HepG2 (cell line): ENCODE data around the gene NECTIN2.

Experiments
- MZF1 ChIP-seq: sonication (generic); formaldehyde crosslinking; IDR thresholded peaks from 2 replicates; pipeline ENCODE4 v1.8.1; 2023; ENCODE audit warnings: mild to moderate bottlenecking, missing genetic modification reagents, borderline replicate concordance
- NFE2L1 ChIP-seq: sonication (generic); formaldehyde crosslinking; IDR thresholded peaks from 2 replicates; pipeline ENCODE4 v1.4.0; 2020; ENCODE audit warnings: missing genetic modification reagents, mild to moderate bottlenecking, borderline replicate concordance
- SMAD1 ChIP-seq: sonication (generic); formaldehyde crosslinking; IDR thresholded peaks from 2 replicates; pipeline ENCODE4 v1.4.0; 2020; ENCODE audit warnings: missing genetic modification reagents, low read depth, mild to moderate bottlenecking, borderline replicate concordance
- TF ChIP-seq, protein P1 (sequence below): sonication (generic); formaldehyde crosslinking; IDR thresholded peaks from 2 replicates; pipeline ENCODE4 v1.5.0; 2020; ENCODE audit warnings: mild to moderate bottlenecking, missing genetic modification reagents, moderate library complexity
- TF ChIP-seq, protein P2 (sequence below): sonication (generic); formaldehyde crosslinking; conservative IDR thresholded peaks from 2 replicates; pipeline ENCODE4 v1.4.0; 2020; ENCODE audit warnings: missing genetic modification reagents
- TF ChIP-seq, protein P3 (sequence below): sonication (generic); formaldehyde crosslinking; IDR thresholded peaks from 2 replicates; pipeline ENCODE4 v1.4.0; 2020; ENCODE audit warnings: missing genetic modification reagents

DNA sequence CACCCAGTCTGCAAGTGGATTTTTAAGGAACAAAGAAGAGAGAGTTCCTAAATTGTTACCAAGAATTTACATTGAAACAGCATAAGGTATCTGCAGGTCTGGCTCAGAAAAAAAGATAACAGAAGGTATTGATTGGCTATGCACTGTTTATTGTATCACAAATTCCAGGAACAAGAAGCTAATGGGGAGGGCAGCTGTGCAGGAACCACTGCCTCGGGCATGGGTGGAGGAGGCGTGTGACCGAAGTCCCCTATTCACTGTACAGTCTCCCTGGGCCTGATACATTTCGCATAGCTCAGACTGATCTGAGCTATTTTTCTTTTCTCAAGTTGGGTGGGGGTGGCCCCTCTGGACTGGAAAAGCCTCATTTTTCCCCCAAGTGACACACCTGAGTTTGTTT, 11.7 kb downstream of the NECTIN2 start:
- TF ChIP-seq, protein P1, sequence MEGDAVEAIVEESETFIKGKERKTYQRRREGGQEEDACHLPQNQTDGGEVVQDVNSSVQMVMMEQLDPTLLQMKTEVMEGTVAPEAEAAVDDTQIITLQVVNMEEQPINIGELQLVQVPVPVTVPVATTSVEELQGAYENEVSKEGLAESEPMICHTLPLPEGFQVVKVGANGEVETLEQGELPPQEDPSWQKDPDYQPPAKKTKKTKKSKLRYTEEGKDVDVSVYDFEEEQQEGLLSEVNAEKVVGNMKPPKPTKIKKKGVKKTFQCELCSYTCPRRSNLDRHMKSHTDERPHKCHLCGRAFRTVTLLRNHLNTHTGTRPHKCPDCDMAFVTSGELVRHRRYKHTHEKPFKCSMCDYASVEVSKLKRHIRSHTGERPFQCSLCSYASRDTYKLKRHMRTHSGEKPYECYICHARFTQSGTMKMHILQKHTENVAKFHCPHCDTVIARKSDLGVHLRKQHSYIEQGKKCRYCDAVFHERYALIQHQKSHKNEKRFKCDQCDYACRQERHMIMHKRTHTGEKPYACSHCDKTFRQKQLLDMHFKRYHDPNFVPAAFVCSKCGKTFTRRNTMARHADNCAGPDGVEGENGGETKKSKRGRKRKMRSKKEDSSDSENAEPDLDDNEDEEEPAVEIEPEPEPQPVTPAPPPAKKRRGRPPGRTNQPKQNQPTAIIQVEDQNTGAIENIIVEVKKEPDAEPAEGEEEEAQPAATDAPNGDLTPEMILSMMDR (CRISPR knock-in tag): no peak
- TF ChIP-seq, protein P2, sequence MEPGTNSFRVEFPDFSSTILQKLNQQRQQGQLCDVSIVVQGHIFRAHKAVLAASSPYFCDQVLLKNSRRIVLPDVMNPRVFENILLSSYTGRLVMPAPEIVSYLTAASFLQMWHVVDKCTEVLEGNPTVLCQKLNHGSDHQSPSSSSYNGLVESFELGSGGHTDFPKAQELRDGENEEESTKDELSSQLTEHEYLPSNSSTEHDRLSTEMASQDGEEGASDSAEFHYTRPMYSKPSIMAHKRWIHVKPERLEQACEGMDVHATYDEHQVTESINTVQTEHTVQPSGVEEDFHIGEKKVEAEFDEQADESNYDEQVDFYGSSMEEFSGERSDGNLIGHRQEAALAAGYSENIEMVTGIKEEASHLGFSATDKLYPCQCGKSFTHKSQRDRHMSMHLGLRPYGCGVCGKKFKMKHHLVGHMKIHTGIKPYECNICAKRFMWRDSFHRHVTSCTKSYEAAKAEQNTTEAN (CRISPR knock-in tag): no peak
- no peak for TF ChIP-seq MZF1 (CRISPR knock-in tag)
- no peak for TF ChIP-seq NFE2L1 (CRISPR knock-in tag)
- TF ChIP-seq, protein P3, sequence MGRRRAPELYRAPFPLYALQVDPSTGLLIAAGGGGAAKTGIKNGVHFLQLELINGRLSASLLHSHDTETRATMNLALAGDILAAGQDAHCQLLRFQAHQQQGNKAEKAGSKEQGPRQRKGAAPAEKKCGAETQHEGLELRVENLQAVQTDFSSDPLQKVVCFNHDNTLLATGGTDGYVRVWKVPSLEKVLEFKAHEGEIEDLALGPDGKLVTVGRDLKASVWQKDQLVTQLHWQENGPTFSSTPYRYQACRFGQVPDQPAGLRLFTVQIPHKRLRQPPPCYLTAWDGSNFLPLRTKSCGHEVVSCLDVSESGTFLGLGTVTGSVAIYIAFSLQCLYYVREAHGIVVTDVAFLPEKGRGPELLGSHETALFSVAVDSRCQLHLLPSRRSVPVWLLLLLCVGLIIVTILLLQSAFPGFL (CRISPR knock-in tag): no peak
- no peak for TF ChIP-seq SMAD1 (CRISPR knock-in tag)
